ENCODE results near the gene HPSE2.
A peak's percentile ranks its signal among the peaks of the same experiment; 100 is the strongest.
"Not testable (repeated sequence)": the region's sequence is repeated elsewhere in the genome, so short reads cannot be mapped to it uniquely, and the experiment has no call there.

The HPSE2 gene

GRCh38 chr10:98560565-98560964 is 675.1 kb downstream of the HPSE2 start:
- no peak for DNase-seq (ENCODE audit: low spot score)

GRCh38 chr10:98556061-98556460 is 679.6 kb downstream of the HPSE2 start:
- no peak for DNase-seq (ENCODE audit: low spot score)

GRCh38 chr10:98555021-98555619 is 680.5 kb downstream of the HPSE2 start:
- peak; percentile 11 for DNase-seq (ENCODE audit: low spot score)

- not testable (repeated sequence) for DNase-seq (ENCODE audit: low spot score)
These were observed 694.1 kb downstream of the HPSE2 start for GRCh38 chr10:98541561-98541960.

GRCh38 chr10:98539578-98539977 is 696.1 kb downstream of the HPSE2 start:
- DNase-seq (ENCODE audit: low spot score) = no peak

DNA sequence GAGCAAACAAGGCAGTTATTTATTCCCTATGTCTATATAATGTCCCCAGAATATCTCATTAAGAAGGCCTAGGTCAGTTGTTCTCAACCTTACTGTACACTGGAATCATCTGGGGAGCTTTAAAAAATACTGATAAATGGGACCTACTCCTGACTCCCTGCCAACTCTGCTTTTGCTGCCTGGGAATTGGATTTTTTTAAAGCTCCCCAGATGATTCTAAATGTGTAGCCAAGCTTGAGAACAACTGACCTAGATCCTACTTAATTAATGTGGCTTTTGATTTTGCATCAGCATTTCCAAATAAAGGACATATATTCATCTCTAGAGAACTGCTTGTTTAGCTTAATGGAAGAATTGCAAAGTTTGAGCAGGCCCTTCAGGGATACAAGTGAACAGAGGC is 697.2 kb downstream of the HPSE2 start:
- no peak for DNase-seq (ENCODE audit: low spot score)

- no peak for DNase-seq (ENCODE audit: low spot score)
These were observed 699.1 kb downstream of the HPSE2 start for GRCh38 chr10:98536551-98536950.

GRCh38 chr10:98533746-98534445 is 701.8 kb downstream of the HPSE2 start:
- DNase-seq (ENCODE audit: low spot score) = no peak

DNA sequence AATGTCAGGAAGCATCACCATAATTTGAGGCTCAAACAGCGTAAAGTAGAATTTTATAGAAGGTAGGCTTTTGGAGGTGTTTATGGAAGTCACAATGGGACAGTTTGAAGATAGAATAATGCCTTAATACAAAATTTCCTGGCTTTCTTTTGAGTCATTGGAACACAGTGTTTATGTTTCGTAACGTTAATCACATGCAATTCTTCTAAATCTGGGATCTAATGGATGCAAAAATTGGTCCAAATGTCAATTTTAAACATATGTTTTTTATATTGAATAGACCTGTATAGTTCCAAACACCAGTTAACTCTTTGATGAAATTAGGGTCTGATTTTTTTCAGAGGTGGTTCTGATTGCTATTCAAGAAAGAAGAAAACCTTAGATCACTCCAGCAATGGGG is 702.4 kb downstream of the HPSE2 start:
- DNase-seq (ENCODE audit: low spot score) = no peak

DNA sequence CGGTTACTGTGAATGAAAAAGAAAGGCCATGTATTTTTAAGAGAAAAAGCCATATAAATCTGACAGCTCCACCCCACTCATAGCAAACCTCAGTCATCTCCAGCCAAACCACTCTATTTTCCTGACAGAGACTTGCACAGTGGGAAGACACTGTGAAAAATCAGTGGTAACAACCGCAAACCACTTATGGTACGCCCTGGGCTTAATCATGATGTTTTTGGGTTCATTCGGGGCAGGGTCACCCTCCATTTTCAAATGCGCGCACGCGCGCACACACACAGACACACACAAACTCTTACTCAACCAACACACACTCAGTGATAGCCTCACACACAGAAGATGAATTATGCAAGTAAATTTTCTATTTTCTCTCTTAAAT is 706.9 kb downstream of the HPSE2 start:
- DNase-seq (ENCODE audit: low spot score) = no peak

- DNase-seq (ENCODE audit: low spot score) = no peak
These were observed 707.4 kb downstream of the HPSE2 start for GRCh38 chr10:98528166-98528804.

GRCh38 chr10:98525969-98526368 is 709.7 kb downstream of the HPSE2 start:
- DNase-seq (ENCODE audit: low spot score) = no peak

DNA sequence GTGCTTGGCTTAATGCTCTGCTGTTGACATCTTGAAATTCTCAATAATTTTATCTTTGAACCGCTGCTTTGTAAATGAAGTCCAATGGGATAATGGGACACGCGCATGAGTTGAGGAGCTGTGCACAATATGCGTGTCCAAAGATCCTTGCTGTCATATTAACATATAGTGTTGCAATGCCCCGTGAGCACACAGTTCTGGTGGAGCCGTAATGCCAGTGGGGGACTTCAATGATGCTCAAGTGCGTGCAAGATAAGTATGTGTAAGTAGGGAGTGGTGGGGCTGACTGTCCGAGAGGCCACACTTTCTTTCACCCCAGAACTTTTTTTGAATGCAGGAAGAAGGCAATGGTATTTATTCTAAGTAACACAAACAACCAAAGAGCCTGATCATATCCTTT is 711.5 kb downstream of the HPSE2 start:
- no peak for DNase-seq (ENCODE audit: low spot score)

GRCh38 chr10:98519841-98520240 is 715.8 kb downstream of the HPSE2 start:
- DNase-seq (ENCODE audit: low spot score) = no peak

- DNase-seq (ENCODE audit: low spot score) = no peak
These were observed 718.0 kb downstream of the HPSE2 start for GRCh38 chr10:98517672-98518071.

GRCh38 chr10:98516352-98516751 is 719.3 kb downstream of the HPSE2 start:
- no peak for DNase-seq (ENCODE audit: low spot score)

GRCh38 chr10:98513704-98514103 is 721.9 kb downstream of the HPSE2 start:
- no peak for DNase-seq (ENCODE audit: low spot score)

GRCh38 chr10:98511876-98512275 is 723.8 kb downstream of the HPSE2 start:
- no peak for DNase-seq (ENCODE audit: low spot score)

DNA sequence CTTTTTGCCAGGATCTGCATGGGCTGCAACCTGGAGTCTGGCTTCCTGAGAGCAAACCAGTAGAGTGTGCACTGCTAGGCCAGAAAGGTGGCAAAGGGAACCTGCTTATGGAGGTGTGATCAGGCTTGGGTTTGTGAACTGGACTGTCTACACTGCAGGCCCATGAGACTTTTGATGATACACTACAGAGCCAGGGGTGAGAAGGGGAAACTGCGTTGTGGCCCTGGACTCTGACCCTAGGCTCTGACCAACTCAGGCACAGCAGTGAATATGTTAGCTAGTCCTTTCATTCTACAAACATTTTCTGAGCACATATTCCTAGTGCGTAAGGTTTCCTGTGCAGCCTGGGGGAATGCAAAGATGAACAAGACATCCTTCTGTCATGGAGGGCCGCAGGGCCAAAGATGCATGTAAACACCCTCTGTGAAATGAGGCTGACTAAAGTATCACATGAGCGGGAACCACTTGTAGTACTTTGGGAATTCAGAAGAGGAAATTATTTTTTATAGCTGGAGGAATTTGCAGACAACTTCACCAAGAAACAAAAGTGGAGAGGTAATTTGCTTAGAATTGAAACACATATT is 725.1 kb downstream of the HPSE2 start:
- DNase-seq (ENCODE audit: low spot score) = no peak

DNA sequence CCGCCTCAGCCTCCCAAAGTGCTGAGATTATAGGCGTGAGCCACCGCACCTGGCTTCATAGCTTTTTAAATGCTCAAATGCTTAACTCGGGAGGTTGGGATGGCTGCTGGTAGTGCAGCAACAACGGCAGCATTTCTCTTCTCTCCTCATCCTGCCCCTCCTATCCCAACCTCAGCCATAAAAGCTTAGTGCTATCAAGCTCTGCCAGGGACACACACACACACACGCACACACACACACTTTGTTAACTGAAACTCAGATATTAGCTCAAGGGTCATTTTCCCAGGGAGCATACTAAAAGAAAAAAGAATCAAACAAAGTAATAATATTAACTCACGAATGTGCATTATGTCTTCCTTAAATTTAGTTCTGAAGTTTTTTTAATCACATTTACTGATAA is 725.9 kb downstream of the HPSE2 start:
- DNase-seq (ENCODE audit: low spot score) = no peak

GRCh38 chr10:98502535-98502934 is 733.1 kb downstream of the HPSE2 start:
- not testable (repeated sequence) for DNase-seq (ENCODE audit: low spot score)

- DNase-seq (ENCODE audit: low spot score) = no peak
These were observed 742.9 kb downstream of the HPSE2 start for GRCh38 chr10:98492763-98493162.
